ENCODE data around the gene HNRNPK. TPM values are rescaled to one million over a fixed set of nuclear protein-coding genes. Genes with fewer than 3 reads are reported as not detected.
A peak's percentile ranks its signal among the peaks of the same experiment; 100 is the strongest.

HNRNPK gene
- total and polyA plus RNA-seq, 2 donors from 2014 or later, result 290 to 483 TPM

- peak overlapping the region; percentile 63 to 100 (median 68) for H3K9ac ChIP-seq (ENCODE audit: low read length in 3 of 3)
- peak overlapping the region; percentile 100 for H3K27ac ChIP-seq (ENCODE audit: low read depth in 2 of 2, low read length in 2 of 2)
- no peaks in the 10 kb centered on the region for H3K9me3 ChIP-seq (ENCODE audit: control insufficient read depth in 2 of 3, insufficient read depth in 1 of 3, low read length in 3 of 3)
- peak in 3 of 5 donors; percentile 63 to 68 (median 67) for DNase-seq
- no peaks in the 10 kb centered on the region for H3K27me3 ChIP-seq (ENCODE audit: control insufficient read depth, insufficient read depth, low read length)
- peaks cover 4 to 12% (median 5%) of the 10 kb centered on the region in 3 donors for H3K4me1 ChIP-seq (ENCODE audit: control insufficient read depth in 2 of 3, insufficient read depth in 2 of 3, low read depth in 1 of 3, low read length in 3 of 3)
- peaks cover 0 to 22% (median 8%) of the 10 kb centered on the region in 3 donors for H3K36me3 ChIP-seq (ENCODE audit: control insufficient read depth in 2 of 3, insufficient read depth in 3 of 3, low read length in 3 of 3)
- no peak for FAIRE-seq
- peak overlapping the region; percentile 85 to 95 (median 92) for H3K4me3 ChIP-seq (ENCODE audit: low read length in 3 of 3)
- intact Hi-C loops (cut with DNase I), result no loop called here
- TF ChIP-seq, protein P1, sequence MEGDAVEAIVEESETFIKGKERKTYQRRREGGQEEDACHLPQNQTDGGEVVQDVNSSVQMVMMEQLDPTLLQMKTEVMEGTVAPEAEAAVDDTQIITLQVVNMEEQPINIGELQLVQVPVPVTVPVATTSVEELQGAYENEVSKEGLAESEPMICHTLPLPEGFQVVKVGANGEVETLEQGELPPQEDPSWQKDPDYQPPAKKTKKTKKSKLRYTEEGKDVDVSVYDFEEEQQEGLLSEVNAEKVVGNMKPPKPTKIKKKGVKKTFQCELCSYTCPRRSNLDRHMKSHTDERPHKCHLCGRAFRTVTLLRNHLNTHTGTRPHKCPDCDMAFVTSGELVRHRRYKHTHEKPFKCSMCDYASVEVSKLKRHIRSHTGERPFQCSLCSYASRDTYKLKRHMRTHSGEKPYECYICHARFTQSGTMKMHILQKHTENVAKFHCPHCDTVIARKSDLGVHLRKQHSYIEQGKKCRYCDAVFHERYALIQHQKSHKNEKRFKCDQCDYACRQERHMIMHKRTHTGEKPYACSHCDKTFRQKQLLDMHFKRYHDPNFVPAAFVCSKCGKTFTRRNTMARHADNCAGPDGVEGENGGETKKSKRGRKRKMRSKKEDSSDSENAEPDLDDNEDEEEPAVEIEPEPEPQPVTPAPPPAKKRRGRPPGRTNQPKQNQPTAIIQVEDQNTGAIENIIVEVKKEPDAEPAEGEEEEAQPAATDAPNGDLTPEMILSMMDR (IDR thresholded peaks at IDR 0.05; ENCODE audit: borderline replicate concordance, extremely low read depth, insufficient read depth), result no peak
Observed at GRCh38 chr9:83981126-83981871, 1.3 kb upstream of the HNRNPK start.

GRCh38 chr9:83980395-83981125 is 545 bp upstream of the HNRNPK start, which contains the start of gene RMI1:
RMI1 (plus strand) TSS chr9:83980805; CDS start chr9:84000987, 20,182 bp downstream.
- TF ChIP-seq, protein P1 (IDR thresholded peaks at IDR 0.05; ENCODE audit: borderline replicate concordance, extremely low read depth, insufficient read depth), result no peak
- H3K9me3 ChIP-seq (ENCODE audit: control insufficient read depth in 2 of 3, insufficient read depth in 1 of 3, low read length in 3 of 3), result no peaks in the 10 kb centered on the region
- H3K4me3 ChIP-seq (ENCODE audit: low read length in 3 of 3), result peak within 1 kb of the TSS; percentile 95 to 100 (median 100)
- intact Hi-C loops (cut with DNase I), result no loop called here
- H3K36me3 ChIP-seq (ENCODE audit: control insufficient read depth in 2 of 3, insufficient read depth in 3 of 3, low read length in 3 of 3), result peaks cover 5 to 29% (median 10%) of the 10 kb centered on the region in 3 donors
- H3K9ac ChIP-seq (ENCODE audit: low read length in 3 of 3), result peak within 1 kb of the TSS; percentile 95 to 100 (median 100)
- H3K27ac ChIP-seq (ENCODE audit: low read depth in 2 of 2, low read length in 2 of 2), result peak within 1 kb of the TSS; percentile 100
- H3K4me1 ChIP-seq (ENCODE audit: control insufficient read depth in 2 of 3, insufficient read depth in 2 of 3, low read depth in 1 of 3, low read length in 3 of 3), result peaks cover 5 to 14% (median 5%) of the 10 kb centered on the region in 3 donors
- no peak for FAIRE-seq
- no peaks in the 10 kb centered on the region for H3K27me3 ChIP-seq (ENCODE audit: control insufficient read depth, insufficient read depth, low read length)
- peak; percentile 99 to 100 (median 99) for DNase-seq

GRCh38 chr9:83978992-83979811 is 813 bp downstream of the HNRNPK start:
- no peaks in the 10 kb centered on the region for H3K27me3 ChIP-seq (ENCODE audit: control insufficient read depth, insufficient read depth, low read length)
- peak overlapping the region; percentile 86 to 100 (median 100) for H3K9ac ChIP-seq (ENCODE audit: low read length in 3 of 3)
- H3K36me3 ChIP-seq (ENCODE audit: control insufficient read depth in 2 of 3, insufficient read depth in 3 of 3, low read length in 3 of 3), result peaks cover 18 to 42% (median 20%) of the 10 kb centered on the region in 3 donors
- H3K4me3 ChIP-seq (ENCODE audit: low read length in 3 of 3), result peak overlapping the region; percentile 95 to 100 (median 100)
- DNase-seq, result peak; percentile 88 to 97 (median 92)
- intact Hi-C loops (cut with DNase I), result no loop called here
- H3K4me1 ChIP-seq (ENCODE audit: control insufficient read depth in 2 of 3, insufficient read depth in 2 of 3, low read depth in 1 of 3, low read length in 3 of 3), result peaks cover 5 to 14% (median 6%) of the 10 kb centered on the region in 3 donors
- peak overlapping the region; percentile 100 for H3K27ac ChIP-seq (ENCODE audit: low read depth in 2 of 2, low read length in 2 of 2)
- no peaks in the 10 kb centered on the region for H3K9me3 ChIP-seq (ENCODE audit: control insufficient read depth in 2 of 3, insufficient read depth in 1 of 3, low read length in 3 of 3)
- FAIRE-seq, result no peak
- TF ChIP-seq, protein P1 (IDR thresholded peaks at IDR 0.05; ENCODE audit: borderline replicate concordance, extremely low read depth, insufficient read depth), result no peak

Measured in kidney (tissue), 14 donors.